Measurements from ENCODE around the gene NRG3. TPM values are rescaled to one million over a fixed set of nuclear protein-coding genes. Genes with fewer than 3 reads are reported as not detected.

NRG3 gene
- total RNA-seq, 1 donor from 2014 or later = 0.92 TPM

DNA sequence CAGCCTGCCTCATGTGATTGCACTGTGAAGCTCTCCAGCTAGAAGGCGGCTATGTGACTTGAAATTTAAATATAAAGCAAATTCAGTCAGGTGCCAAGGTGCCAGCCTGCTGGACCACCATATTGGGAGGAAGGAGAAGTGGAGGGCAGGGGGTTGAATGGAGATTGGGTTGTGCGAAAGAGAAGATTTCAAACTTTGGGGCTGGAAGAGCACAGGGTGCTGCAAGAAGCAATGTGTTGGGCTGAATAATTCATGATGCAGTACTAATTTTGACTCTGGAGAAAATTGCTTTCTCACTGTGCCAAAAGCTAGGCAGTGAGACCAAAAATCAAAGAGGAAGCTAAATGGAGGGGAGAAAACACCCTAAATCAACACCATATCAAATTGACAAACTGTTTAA, 335.3 kb downstream of the NRG3 start:
- H3K4me3 ChIP-seq (ENCODE audit: low read depth, low read length) = no peak overlapping the region
- DNase-seq (ENCODE audit: low read depth) = no peak
- TF ChIP-seq, protein P1, sequence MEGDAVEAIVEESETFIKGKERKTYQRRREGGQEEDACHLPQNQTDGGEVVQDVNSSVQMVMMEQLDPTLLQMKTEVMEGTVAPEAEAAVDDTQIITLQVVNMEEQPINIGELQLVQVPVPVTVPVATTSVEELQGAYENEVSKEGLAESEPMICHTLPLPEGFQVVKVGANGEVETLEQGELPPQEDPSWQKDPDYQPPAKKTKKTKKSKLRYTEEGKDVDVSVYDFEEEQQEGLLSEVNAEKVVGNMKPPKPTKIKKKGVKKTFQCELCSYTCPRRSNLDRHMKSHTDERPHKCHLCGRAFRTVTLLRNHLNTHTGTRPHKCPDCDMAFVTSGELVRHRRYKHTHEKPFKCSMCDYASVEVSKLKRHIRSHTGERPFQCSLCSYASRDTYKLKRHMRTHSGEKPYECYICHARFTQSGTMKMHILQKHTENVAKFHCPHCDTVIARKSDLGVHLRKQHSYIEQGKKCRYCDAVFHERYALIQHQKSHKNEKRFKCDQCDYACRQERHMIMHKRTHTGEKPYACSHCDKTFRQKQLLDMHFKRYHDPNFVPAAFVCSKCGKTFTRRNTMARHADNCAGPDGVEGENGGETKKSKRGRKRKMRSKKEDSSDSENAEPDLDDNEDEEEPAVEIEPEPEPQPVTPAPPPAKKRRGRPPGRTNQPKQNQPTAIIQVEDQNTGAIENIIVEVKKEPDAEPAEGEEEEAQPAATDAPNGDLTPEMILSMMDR (conservative IDR thresholded peaks at IDR 0.05; ENCODE audit: low read depth, low read length) = no peak

DNA sequence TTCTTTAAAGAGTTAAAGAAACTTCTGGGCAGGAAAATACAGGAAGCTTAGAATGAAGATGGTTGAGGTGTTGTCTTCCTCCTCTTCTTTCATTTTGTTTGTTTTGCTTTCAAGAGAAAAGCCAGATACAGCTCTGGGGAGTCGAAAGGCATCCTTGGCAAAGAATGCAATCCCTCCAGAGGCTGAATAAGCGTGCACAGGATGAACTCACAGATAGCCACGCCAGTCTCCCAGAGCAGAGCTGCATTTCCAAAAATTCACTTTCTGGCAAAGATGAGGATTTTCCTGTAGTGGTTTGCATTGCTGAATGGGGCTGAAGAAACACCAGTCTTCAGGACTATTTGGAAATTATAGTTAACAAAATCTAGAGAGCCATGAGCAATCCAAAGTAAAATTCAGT, 336.4 kb downstream of the NRG3 start:
- DNase-seq (ENCODE audit: low read depth) = no peak
- TF ChIP-seq, protein P1 (conservative IDR thresholded peaks at IDR 0.05; ENCODE audit: low read depth, low read length) = no peak
- no peak overlapping the region for H3K4me3 ChIP-seq (ENCODE audit: low read depth, low read length)

DNA sequence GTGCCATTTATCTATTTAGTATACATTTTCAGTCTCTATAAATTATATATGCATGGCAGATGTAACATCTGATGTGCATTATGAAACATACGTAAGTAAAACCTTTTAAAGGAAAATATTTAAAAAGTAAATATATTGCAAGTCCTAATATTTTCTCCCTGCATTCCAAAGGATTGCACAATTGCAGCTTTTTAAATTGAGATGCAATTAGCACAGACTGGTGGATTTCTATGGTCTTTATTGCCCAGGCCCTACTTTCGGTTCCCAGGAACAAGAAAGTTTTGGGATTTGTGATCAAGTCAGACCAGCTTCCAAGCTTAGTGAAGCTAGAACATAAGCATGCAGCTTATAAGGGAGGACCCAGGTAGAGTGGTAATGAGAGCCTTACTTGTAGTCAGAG, 337.8 kb downstream of the NRG3 start:
- H3K4me3 ChIP-seq (ENCODE audit: low read depth, low read length) = no peak overlapping the region
- DNase-seq (ENCODE audit: low read depth) = no peak
- TF ChIP-seq, protein P1 (conservative IDR thresholded peaks at IDR 0.05; ENCODE audit: low read depth, low read length) = no peak

DNA sequence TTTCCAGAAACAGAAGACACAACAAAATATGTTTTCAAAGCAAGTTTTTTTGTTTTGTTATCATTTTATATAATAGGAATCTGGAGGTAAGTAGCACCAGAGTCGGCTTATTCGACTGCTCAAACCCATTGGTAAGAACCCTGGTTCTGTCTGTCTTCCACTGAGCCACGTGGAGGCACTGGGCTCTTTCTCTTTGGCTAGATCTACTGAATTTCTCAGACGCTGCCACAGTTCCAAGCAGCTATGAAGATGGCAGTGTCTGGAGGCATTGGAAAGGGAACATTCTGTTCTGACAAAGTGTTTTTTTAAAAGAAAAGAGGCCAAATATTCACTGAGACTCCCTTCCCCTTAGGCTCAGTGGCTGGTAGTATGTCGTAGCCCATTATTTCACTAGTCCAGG, 338.8 kb downstream of the NRG3 start:
- no peak for DNase-seq (ENCODE audit: low read depth)
- TF ChIP-seq, protein P1 (conservative IDR thresholded peaks at IDR 0.05; ENCODE audit: low read depth, low read length) = no peak

DNA sequence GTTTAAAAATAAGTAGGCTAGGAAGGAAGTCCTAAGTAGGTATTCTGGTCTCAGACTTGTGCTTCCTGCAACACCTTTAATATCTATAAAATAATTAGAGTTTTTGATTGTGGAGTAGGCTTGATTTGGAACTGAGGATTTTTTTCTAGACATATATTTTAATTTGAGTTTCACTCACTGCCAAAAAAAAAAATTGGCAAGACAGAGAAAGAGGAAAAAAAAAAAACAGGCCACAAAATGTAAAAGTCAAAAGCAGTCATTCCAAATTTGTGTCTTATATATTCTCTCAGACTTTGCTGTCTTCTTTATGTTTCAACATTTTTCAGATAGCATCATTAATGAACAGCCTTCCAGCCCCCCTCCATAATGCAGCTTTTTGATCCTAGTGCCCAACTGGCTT, 346.1 kb downstream of the NRG3 start:
- TF ChIP-seq, protein P1 (conservative IDR thresholded peaks at IDR 0.05; ENCODE audit: low read depth, low read length) = no peak
- no peak for DNase-seq (ENCODE audit: low read depth)
- no peak overlapping the region for H3K4me3 ChIP-seq (ENCODE audit: low read depth, low read length)

More for the DNA sequence above, 338.8 kb downstream of the NRG3 start:
- H3K4me3 ChIP-seq (ENCODE audit: low read depth, low read length) = no peak overlapping the region

DNA sequence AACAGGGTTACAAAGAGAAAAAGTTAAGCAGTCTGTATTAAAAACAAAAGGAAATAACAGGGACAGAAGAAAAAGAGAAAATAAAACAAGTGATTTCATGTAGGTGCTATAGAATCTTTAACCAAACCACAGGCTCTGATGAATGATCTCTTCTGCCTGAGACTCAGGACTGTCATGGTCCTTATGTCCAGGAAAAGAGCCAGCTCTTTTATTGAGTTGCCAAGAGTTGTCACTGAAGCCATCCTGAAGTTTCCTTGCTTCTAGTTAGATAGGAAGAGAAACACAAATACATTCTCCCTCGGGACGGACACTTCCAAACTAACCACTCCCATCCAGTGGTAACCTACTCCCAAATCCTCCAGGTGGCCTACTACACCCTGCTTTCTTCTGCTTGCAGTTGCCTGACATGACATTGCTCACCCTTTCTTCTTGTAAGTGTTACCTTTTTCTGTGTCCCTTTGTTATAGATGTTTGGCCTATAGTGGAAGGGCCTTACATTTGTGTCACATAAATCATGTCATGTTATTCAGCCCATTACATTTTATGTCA, 346.7 kb downstream of the NRG3 start:
- TF ChIP-seq, protein P1 (conservative IDR thresholded peaks at IDR 0.05; ENCODE audit: low read depth, low read length) = no peak
- H3K4me3 ChIP-seq (ENCODE audit: low read depth, low read length) = no peak overlapping the region
- no peak for DNase-seq (ENCODE audit: low read depth)

DNA sequence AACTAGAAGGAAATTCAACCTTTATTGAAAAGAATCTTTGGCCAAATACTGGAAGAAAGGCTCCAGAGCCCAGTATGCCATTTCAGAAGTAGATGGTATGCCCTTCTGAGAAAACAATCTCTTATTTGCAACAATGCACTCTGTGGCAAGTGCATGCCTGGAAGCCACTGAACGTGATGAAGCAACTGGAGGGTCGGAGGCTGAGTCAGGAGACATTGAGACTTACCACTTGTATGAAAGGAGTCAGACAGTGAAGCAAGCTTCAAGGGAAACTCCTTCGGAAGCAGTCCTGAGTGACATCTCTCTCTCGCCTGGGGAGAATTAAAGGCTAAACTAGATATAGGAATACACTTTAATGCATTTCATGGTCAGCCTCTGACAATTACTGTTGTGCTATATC, 353.7 kb downstream of the NRG3 start:
- DNase-seq (ENCODE audit: low read depth) = peak; percentile 36
- TF ChIP-seq, protein P1 (conservative IDR thresholded peaks at IDR 0.05; ENCODE audit: low read depth, low read length) = no peak
- H3K4me3 ChIP-seq (ENCODE audit: low read depth, low read length) = no peak overlapping the region
